ENCODE measurements around the gene SCAMP5.

The SCAMP5 gene

DNA sequence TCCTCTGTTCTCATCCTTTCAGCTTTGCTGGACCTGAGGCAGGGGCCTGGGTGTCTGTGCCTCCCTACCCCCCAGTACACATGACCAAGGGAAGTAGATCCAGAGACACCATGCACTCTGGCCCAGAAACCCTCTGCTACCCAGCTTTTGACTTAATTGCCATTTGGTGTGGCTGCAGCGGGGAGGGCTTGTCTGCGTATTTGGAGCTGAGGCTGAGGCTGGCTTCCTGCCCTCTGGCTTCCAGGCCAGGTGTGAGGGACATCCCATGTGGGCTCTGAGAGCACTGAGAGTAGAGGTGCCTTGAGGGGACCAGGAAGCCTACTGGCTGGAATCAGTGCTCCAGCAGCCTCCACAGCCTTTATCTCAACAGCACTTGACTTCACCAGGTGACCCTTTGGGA is 54.9 kb downstream of the SCAMP5 start:
- Histone ChIP-seq H3K9me2 (replicated peaks; ENCODE audit: low read depth, low read length) (no peaks in the 10 kb centered on the region), H3K9ac (ENCODE audit: low read depth, low read length, poor library complexity, severe bottlenecking) (no peak overlapping the region), H3K4me1 (ENCODE audit: insufficient read depth, low read length, poor library complexity, severe bottlenecking) (peaks cover 43% of the 10 kb centered on the region), H3K4me3 (ENCODE audit: low read length, poor library complexity, severe bottlenecking) (no peak overlapping the region), H3K36me3 (ENCODE audit: insufficient read depth, low read length) (peaks cover 6% of the 10 kb centered on the region; the same call in 1 of the 2 replicates), H3K27me3 (ENCODE audit: insufficient read depth, low read length, poor library complexity, severe bottlenecking) (no peaks in the 10 kb centered on the region), H3K9me3 (ENCODE audit: insufficient read depth, low read depth, low read length) (no peaks in the 10 kb centered on the region), H4K20me1 (ENCODE audit: insufficient read depth, low read length, poor library complexity, severe bottlenecking) (no peaks in the 10 kb centered on the region), H3F3A (ENCODE audit: low read depth) (0 out of 2 replicates have a peak, but pooled peaks cover 2% of the 10 kb centered on the region), H3K79me2 (ENCODE audit: insufficient read depth, low read length) (peaks cover 33% of the 10 kb centered on the region), H2AFZ (ENCODE audit: low read length) (no peak overlapping the region), H3K4me2 (ENCODE audit: low read depth, low read length, poor library complexity, severe bottlenecking) (no peak overlapping the region)
- TF ChIP-seq, protein P1, sequence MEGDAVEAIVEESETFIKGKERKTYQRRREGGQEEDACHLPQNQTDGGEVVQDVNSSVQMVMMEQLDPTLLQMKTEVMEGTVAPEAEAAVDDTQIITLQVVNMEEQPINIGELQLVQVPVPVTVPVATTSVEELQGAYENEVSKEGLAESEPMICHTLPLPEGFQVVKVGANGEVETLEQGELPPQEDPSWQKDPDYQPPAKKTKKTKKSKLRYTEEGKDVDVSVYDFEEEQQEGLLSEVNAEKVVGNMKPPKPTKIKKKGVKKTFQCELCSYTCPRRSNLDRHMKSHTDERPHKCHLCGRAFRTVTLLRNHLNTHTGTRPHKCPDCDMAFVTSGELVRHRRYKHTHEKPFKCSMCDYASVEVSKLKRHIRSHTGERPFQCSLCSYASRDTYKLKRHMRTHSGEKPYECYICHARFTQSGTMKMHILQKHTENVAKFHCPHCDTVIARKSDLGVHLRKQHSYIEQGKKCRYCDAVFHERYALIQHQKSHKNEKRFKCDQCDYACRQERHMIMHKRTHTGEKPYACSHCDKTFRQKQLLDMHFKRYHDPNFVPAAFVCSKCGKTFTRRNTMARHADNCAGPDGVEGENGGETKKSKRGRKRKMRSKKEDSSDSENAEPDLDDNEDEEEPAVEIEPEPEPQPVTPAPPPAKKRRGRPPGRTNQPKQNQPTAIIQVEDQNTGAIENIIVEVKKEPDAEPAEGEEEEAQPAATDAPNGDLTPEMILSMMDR (conservative IDR thresholded peaks at IDR 0.05; ENCODE audit: low read length): no peak
- no peak for TF ChIP-seq EZH2phosphoT487 (IDR thresholded peaks at IDR 0.05; ENCODE audit: borderline replicate concordance)

DNA sequence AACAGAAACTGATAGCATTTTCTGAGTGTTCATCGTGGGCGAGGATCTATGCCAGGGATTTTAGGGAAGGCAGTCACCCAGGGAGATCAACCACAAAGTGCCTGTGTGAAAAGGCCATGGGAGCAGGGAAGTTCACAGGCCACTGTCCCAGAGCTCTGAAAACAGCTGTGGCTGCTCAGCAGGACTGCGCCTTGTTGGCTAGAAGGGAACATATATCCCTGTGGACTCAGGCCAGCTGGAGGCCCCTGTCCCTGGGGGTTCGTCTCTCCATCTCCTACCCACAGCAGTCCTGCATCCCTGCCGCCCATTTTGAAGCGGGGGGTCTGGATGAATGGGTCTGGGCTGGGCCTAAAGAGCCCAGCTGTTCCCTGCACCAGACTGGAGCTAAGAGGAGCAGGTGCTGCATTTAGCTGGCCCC is 55.8 kb downstream of the SCAMP5 start:
- Histone ChIP-seq H3K27me3 (ENCODE audit: insufficient read depth, low read length, poor library complexity, severe bottlenecking) (no peaks in the 10 kb centered on the region), H3K4me2 (ENCODE audit: low read depth, low read length, poor library complexity, severe bottlenecking) (no peak overlapping the region), H3K9me3 (ENCODE audit: insufficient read depth, low read depth, low read length) (no peaks in the 10 kb centered on the region), H3K79me2 (ENCODE audit: insufficient read depth, low read length) (peaks cover 23% of the 10 kb centered on the region; the same call in 1 of the 2 replicates), H2AFZ (ENCODE audit: low read length) (no peak overlapping the region), H3F3A (ENCODE audit: low read depth) (peaks cover 5% of the 10 kb centered on the region; the same call in 1 of the 2 replicates), H3K4me1 (ENCODE audit: insufficient read depth, low read length, poor library complexity, severe bottlenecking) (peaks cover 36% of the 10 kb centered on the region), H3K9me2 (replicated peaks; ENCODE audit: low read depth, low read length) (no peaks in the 10 kb centered on the region), H3K9ac (ENCODE audit: low read depth, low read length, poor library complexity, severe bottlenecking) (no peak overlapping the region), H3K36me3 (ENCODE audit: insufficient read depth, low read length) (peaks cover 6% of the 10 kb centered on the region; the same call in 1 of the 2 replicates), H4K20me1 (ENCODE audit: insufficient read depth, low read length, poor library complexity, severe bottlenecking) (no peaks in the 10 kb centered on the region), H3K4me3 (ENCODE audit: low read length, poor library complexity, severe bottlenecking) (no peak overlapping the region)
- no peak for TF ChIP-seq EZH2phosphoT487 (IDR thresholded peaks at IDR 0.05; ENCODE audit: borderline replicate concordance)
- TF ChIP-seq, protein P1 (conservative IDR thresholded peaks at IDR 0.05; ENCODE audit: low read length): no peak

DNA sequence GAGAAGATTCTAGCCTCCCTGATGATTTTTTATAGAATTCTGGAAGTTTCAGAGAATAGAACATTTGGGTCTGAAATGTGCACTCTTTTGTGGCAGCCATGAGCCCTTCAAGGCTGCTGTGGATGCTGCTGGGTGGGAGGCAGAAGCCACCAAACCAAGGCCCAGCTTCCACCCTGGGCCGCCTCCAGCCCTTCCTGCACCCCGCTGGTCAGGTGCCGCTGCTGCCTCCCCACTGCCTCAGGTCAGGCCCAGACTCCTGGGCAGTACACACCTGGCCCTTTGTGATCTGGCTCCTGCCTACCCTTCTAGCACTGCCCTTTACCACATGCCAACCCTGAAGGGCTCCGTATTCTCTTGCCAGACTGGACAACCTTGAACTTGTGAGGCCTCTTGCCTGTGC is 56.3 kb downstream of the SCAMP5 start:
- H3K27me3 ChIP-seq (ENCODE audit: insufficient read depth, low read length, poor library complexity, severe bottlenecking): no peaks in the 10 kb centered on the region
- no peak overlapping the region for H3K4me3 ChIP-seq (ENCODE audit: low read length, poor library complexity, severe bottlenecking)
- no peaks in the 10 kb centered on the region for H4K20me1 ChIP-seq (ENCODE audit: insufficient read depth, low read length, poor library complexity, severe bottlenecking)
- H3K79me2 ChIP-seq (ENCODE audit: insufficient read depth, low read length): peaks cover 18% of the 10 kb centered on the region; the same call in 1 of the 2 replicates
- peaks cover 31% of the 10 kb centered on the region for H3K4me1 ChIP-seq (ENCODE audit: insufficient read depth, low read length, poor library complexity, severe bottlenecking)
- no peak overlapping the region for H2AFZ ChIP-seq (ENCODE audit: low read length)
- H3K9me2 ChIP-seq (replicated peaks; ENCODE audit: low read depth, low read length): no peaks in the 10 kb centered on the region
- TF ChIP-seq, protein P1 (conservative IDR thresholded peaks at IDR 0.05; ENCODE audit: low read length): no peak
- TF ChIP-seq EZH2phosphoT487 (IDR thresholded peaks at IDR 0.05; ENCODE audit: borderline replicate concordance): no peak
- no peaks in the 10 kb centered on the region for H3K9me3 ChIP-seq (ENCODE audit: insufficient read depth, low read depth, low read length)
- peaks cover 6% of the 10 kb centered on the region; the same call in 1 of the 2 replicates for H3K36me3 ChIP-seq (ENCODE audit: insufficient read depth, low read length)
- H3F3A ChIP-seq (ENCODE audit: low read depth): peaks cover 5% of the 10 kb centered on the region; the same call in 1 of the 2 replicates
- H3K4me2 ChIP-seq (ENCODE audit: low read depth, low read length, poor library complexity, severe bottlenecking): no peak overlapping the region
- no peak overlapping the region for H3K9ac ChIP-seq (ENCODE audit: low read depth, low read length, poor library complexity, severe bottlenecking)
